Measurements from ENCODE around the gene FOSL1.
A peak's percentile ranks its signal among the peaks of the same experiment; 100 is the strongest.

- no peak for TF ChIP-seq CTCF (IDR thresholded peaks at IDR 0.05 in 8 of 11, conservative IDR thresholded peaks at IDR 0.05 in 3 of 11)
- no peak for TF ChIP-seq POLR2A (IDR thresholded peaks at IDR 0.05)
- TF ChIP-seq POLR2AphosphoS5 (IDR thresholded peaks at IDR 0.05), result peak; percentile 82 to 87 (median 86)
Observed at GRCh38 chr11:65894034-65894591, 6.1 kb downstream of the FOSL1 start.

All from spleen (tissue), 7 donors.